ENCODE results near the gene DOK4. TPM values are rescaled to one million over a fixed set of nuclear protein-coding genes. Genes with fewer than 3 reads are reported as not detected.

DOK4 gene
- total RNA-seq, 1 donor from 2014 or later: 6.8 TPM

DNA sequence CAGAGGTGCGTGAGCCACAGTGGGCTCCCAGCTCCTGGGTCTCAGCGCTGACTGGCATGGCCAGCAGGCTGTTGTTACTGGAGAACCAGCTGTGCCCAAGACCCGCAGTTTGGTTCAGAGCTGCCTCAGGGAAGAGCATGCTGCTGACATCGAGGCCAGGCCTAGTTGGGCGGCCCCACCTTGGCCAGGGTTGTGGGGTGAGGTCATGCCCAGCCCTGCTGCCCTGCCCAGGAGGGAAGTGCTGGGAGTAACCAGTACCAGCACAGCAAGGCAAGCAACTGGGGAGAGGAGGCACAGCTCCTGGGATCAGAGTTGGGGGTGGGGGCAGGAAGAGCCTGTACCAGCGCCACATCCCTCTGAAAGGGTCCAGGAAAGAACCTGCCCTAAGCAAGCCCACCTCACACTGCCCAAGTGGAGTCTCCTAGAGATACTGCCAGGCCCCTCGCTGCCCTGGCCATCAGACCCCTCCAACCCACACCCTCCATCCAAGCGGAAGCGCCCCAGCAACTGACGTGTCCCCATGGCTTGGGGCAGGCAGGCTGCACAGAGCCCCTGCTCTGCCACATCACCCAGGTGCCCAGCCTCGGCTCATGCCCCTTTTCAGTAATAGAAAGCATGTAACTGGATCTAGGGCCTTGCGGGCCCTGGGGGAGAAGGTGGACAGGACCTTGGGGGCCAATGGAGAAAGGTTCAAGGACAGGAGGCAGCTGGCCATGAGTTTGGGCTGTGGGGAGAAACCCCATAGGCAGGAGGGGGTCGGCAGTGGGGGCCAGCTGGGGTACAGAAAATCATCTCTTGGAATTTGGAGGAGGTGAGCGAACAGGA is 990 bp downstream of the DOK4 start:
- H3K4me3 ChIP-seq (ENCODE audit: low read length in 3 of 3): peak overlapping the region; percentile 74 to 75 (median 74)
- peaks cover 10 to 20% (median 19%) of the 10 kb centered on the region in 3 donors for H3K4me1 ChIP-seq (ENCODE audit: control insufficient read depth in 3 of 3, insufficient read depth in 3 of 3, low read length in 3 of 3)
- peaks cover 0 to 6% (median 2%) of the 10 kb centered on the region in 3 donors for H3K27me3 ChIP-seq (ENCODE audit: control insufficient read depth in 3 of 3, insufficient read depth in 3 of 3, low read length in 3 of 3)
- no peaks in the 10 kb centered on the region for H3K9me3 ChIP-seq (ENCODE audit: control insufficient read depth in 3 of 3, low read length in 3 of 3)
- H3K9ac ChIP-seq (ENCODE audit: low read depth in 1 of 3, low read length in 3 of 3): peak overlapping the region; percentile 33 to 79 (median 70)
- H3K36me3 ChIP-seq (ENCODE audit: control insufficient read depth in 3 of 3, insufficient read depth in 3 of 3, low read length in 3 of 3): no peaks in the 10 kb centered on the region
- peak overlapping the region; percentile 40 for H3K27ac ChIP-seq (ENCODE audit: low read depth, low read length)

DNA sequence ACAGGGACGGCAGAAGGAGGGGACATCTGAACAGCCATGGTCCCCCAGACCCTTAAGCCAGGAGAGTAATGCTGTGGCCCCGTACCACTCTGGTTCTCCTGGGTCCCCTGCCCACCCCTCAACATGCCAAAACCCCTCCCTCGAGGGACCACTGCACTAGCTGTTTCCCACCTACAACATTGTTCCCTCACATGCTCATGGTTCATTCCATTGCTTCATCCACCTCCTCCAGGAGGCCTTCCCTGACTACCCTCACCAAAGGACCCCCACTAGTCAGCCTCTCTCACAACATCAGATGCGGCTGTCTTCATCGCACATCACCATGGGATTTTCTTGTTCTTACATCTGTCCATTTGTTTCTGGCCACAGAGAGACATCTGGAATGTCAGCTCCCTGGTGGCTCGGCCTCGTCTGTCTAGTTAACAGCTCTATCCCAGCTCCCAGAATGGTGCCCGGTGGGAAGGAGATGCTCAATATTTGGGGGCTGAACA is 1.7 kb downstream of the DOK4 start:
- H3K9me3 ChIP-seq (ENCODE audit: control insufficient read depth in 3 of 3, low read length in 3 of 3): no peaks in the 10 kb centered on the region
- H3K4me3 ChIP-seq (ENCODE audit: low read length in 3 of 3): no peak overlapping the region
- no peak overlapping the region for H3K9ac ChIP-seq (ENCODE audit: low read depth in 1 of 3, low read length in 3 of 3)
- no peaks in the 10 kb centered on the region for H3K36me3 ChIP-seq (ENCODE audit: control insufficient read depth in 3 of 3, insufficient read depth in 3 of 3, low read length in 3 of 3)
- H3K27me3 ChIP-seq (ENCODE audit: control insufficient read depth in 3 of 3, insufficient read depth in 3 of 3, low read length in 3 of 3): peaks cover 0 to 6% (median 3%) of the 10 kb centered on the region in 3 donors
- H3K4me1 ChIP-seq (ENCODE audit: control insufficient read depth in 3 of 3, insufficient read depth in 3 of 3, low read length in 3 of 3): peaks cover 12 to 24% (median 23%) of the 10 kb centered on the region in 3 donors
- H3K27ac ChIP-seq (ENCODE audit: low read depth, low read length): no peak overlapping the region

DNA sequence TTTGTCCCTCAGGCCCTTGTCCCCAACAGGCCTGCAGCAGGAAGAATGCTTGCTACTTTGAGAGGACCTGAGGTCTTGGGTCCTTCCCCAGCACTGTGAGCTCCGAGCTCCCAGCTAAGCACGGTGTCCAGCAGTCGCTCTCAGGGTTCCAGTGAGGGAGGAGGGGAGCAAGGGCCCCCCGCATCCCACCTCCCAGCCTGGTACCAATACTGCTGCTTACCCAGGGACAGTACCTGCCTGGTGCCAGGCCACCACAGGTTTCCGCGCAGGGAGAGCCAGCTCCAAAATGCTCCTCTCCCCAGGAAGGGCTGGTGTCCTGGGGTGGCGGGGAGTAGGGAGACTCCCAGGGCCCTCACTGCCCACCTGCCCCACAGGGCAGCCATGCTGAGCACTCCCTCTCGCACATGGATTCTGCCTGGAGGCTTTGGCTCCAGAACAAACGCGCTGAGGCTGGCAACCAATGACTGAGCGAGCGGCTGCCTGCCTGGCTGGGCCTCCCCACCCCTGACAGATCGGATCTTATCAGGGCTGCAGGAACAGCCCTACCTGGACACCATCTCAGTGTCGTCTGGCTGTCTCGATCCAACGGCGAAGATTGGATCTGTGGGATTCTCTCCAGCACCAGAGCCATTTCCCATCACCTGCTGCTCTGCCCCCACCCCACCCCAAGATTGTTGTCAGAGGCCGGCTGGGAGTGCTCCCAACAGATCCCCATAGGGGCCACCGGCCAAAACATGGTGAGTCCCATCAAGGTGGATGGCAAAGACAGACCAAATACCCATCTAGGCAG is 2.4 kb downstream of the DOK4 start:
- Histone ChIP-seq H3K4me3 (ENCODE audit: low read length in 3 of 3) (no peak overlapping the region), H3K27ac (ENCODE audit: low read depth, low read length) (no peak overlapping the region)

DNA sequence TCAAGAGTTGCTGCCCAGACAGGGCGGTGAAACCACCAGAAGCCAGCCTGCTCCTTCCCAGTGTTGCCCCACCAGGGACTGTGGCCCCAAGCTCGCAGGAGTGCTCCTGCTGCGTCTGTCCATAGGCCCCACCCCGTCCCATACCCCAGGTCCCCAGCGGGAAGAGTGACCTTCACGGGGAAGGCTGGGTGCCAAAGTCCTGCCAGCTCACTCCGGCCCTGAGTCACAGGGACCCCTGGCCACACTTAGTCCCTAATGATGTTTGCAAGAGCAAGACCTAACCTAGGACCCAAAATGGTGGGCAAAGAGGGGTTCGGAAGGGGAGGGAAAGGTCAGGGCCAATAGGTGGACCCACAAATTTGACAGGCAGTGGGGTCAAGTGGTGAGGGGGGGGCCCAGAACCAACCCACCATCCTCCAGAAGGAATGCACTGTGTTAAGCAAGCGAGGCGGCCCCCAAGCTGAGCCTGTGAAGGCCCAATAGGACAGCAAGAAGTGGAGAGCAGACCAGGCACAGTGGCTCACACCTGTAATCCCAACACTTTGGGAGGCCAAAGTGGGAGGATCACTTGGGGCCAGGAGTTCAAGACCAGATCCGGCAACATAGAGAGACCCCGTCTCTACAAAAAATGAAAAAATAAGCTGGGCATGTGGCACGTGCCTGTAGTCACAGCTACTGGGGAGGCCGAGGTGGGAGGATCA is 3.3 kb downstream of the DOK4 start:
- peaks cover 15 to 30% (median 29%) of the 10 kb centered on the region in 3 donors for H3K4me1 ChIP-seq (ENCODE audit: control insufficient read depth in 3 of 3, insufficient read depth in 3 of 3, low read length in 3 of 3)
- H3K4me3 ChIP-seq (ENCODE audit: low read length in 3 of 3): no peak overlapping the region

More for the DNA sequence above, 2.4 kb downstream of the DOK4 start:
- H3K9ac ChIP-seq (ENCODE audit: low read depth in 1 of 3, low read length in 3 of 3): no peak overlapping the region
- no peaks in the 10 kb centered on the region for H3K36me3 ChIP-seq (ENCODE audit: control insufficient read depth in 3 of 3, insufficient read depth in 3 of 3, low read length in 3 of 3)
- H3K4me1 ChIP-seq (ENCODE audit: control insufficient read depth in 3 of 3, insufficient read depth in 3 of 3, low read length in 3 of 3): peaks cover 15 to 28% (median 26%) of the 10 kb centered on the region in 3 donors
- H3K27me3 ChIP-seq (ENCODE audit: control insufficient read depth in 3 of 3, insufficient read depth in 3 of 3, low read length in 3 of 3): peaks cover 0 to 6% (median 6%) of the 10 kb centered on the region in 3 donors
- no peaks in the 10 kb centered on the region for H3K9me3 ChIP-seq (ENCODE audit: control insufficient read depth in 3 of 3, low read length in 3 of 3)

DNA sequence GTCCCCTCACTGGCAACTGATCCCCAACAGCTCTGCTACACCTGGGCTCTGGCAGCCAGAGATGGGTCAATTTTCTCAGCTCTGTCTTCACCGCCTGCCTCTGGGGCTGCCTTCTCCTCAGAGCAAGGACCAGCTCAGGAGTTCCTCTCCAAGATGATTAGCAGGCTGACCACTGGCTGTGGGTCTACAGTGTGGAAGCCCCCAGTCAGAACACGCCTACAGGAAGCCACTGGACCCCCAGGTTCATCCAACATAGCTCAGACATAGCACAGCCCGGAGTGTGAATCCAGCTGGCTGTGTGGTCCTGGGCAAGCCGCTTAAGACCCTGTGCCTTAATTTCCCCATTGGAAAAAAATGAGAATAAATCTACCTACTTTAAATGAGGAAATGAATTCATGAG is 4.9 kb downstream of the DOK4 start:
- Histone ChIP-seq H3K36me3 (ENCODE audit: control insufficient read depth in 3 of 3, insufficient read depth in 3 of 3, low read length in 3 of 3) (no peaks in the 10 kb centered on the region), H3K27ac (ENCODE audit: low read depth, low read length) (no peak overlapping the region), H3K4me1 (ENCODE audit: control insufficient read depth in 3 of 3, insufficient read depth in 3 of 3, low read length in 3 of 3) (peaks cover 9 to 25% (median 21%) of the 10 kb centered on the region in 3 donors), H3K27me3 (ENCODE audit: control insufficient read depth in 3 of 3, insufficient read depth in 3 of 3, low read length in 3 of 3) (peaks cover 0 to 6% (median 6%) of the 10 kb centered on the region in 3 donors), H3K4me3 (ENCODE audit: low read length in 3 of 3) (no peak overlapping the region), H3K9ac (ENCODE audit: low read depth in 1 of 3, low read length in 3 of 3) (no peak overlapping the region), H3K9me3 (ENCODE audit: control insufficient read depth in 3 of 3, low read length in 3 of 3) (no peaks in the 10 kb centered on the region)

More for the DNA sequence above, 3.3 kb downstream of the DOK4 start:
- Histone ChIP-seq H3K9ac (ENCODE audit: low read depth in 1 of 3, low read length in 3 of 3) (no peak overlapping the region), H3K27ac (ENCODE audit: low read depth, low read length) (no peak overlapping the region), H3K9me3 (ENCODE audit: control insufficient read depth in 3 of 3, low read length in 3 of 3) (no peaks in the 10 kb centered on the region), H3K27me3 (ENCODE audit: control insufficient read depth in 3 of 3, insufficient read depth in 3 of 3, low read length in 3 of 3) (peaks cover 0 to 6% (median 6%) of the 10 kb centered on the region in 3 donors), H3K36me3 (ENCODE audit: control insufficient read depth in 3 of 3, insufficient read depth in 3 of 3, low read length in 3 of 3) (no peaks in the 10 kb centered on the region)

DNA sequence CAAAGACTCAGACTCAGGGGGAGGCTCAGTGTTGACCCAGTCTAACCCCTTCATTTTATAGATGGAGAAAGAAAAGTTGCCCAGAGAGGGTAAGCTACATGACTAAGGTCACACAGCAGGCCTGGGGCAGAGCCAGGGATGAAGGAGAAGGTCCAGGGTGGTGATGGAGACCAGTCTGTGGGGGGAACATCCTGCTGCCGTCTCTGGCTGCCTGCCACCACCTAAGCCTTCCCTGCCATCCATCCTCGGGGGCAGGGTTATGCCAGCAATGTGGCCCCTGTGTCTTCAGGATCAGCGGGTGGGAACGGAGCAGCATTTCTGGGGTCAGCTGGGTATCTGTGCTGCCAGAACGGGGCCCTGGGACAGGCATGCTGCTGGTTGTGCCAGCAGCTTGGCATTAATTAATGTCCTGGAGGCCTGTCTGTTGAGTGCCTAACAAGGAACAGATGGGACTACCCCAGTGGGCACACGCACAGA is 5.5 kb downstream of the DOK4 start:
- Histone ChIP-seq H3K27me3 (ENCODE audit: control insufficient read depth in 3 of 3, insufficient read depth in 3 of 3, low read length in 3 of 3) (peaks cover 0 to 6% (median 6%) of the 10 kb centered on the region in 3 donors), H3K9ac (ENCODE audit: low read depth in 1 of 3, low read length in 3 of 3) (no peak overlapping the region), H3K9me3 (ENCODE audit: control insufficient read depth in 3 of 3, low read length in 3 of 3) (no peaks in the 10 kb centered on the region), H3K36me3 (ENCODE audit: control insufficient read depth in 3 of 3, insufficient read depth in 3 of 3, low read length in 3 of 3) (no peaks in the 10 kb centered on the region), H3K4me1 (ENCODE audit: control insufficient read depth in 3 of 3, insufficient read depth in 3 of 3, low read length in 3 of 3) (peaks cover 14 to 26% (median 24%) of the 10 kb centered on the region in 3 donors), H3K4me3 (ENCODE audit: low read length in 3 of 3) (no peak overlapping the region), H3K27ac (ENCODE audit: low read depth, low read length) (no peak overlapping the region)

DNA sequence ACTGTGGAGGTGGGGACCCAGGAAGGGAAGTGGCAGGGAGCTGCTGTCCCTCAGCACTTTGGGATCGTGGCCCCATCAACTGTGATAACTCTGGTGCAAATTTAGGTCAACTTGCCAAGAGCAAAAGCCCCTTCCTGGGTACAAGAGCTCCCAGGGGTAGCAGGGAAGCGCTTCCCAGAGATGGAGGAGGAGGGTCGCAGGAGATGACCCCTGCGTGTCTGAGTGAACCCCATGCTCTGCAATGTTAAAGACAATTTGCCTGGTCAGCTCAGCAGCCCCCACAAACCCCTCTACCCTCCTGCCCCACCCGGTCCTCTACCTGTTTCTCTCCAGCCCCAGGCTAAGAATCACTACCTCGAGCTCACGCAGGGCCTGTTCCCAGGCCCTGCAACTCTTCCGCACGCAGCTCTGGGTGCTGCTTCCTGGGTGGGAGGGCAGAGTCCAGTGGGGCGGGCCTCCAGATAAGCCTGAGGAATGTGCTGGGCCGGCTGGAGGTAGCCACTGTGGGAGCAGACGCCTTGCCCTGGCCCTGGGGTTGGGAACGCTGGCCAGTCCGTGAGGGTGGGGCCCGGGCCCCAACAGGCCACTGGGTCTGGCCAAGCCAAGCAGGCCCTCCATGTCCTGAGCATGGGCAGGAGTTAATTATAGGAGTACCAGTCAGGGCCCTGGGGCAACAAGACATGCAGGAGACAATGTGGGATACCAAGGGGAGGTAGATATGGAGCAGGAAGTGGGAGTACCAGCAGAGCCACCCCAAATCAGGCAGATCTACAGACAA is 6.1 kb downstream of the DOK4 start:
- Histone ChIP-seq H3K9me3 (ENCODE audit: control insufficient read depth in 3 of 3, low read length in 3 of 3) (no peaks in the 10 kb centered on the region), H3K27me3 (ENCODE audit: control insufficient read depth in 3 of 3, insufficient read depth in 3 of 3, low read length in 3 of 3) (peaks cover 0 to 6% (median 6%) of the 10 kb centered on the region in 3 donors), H3K4me1 (ENCODE audit: control insufficient read depth in 3 of 3, insufficient read depth in 3 of 3, low read length in 3 of 3) (peaks cover 14 to 22% (median 18%) of the 10 kb centered on the region in 3 donors), H3K36me3 (ENCODE audit: control insufficient read depth in 3 of 3, insufficient read depth in 3 of 3, low read length in 3 of 3) (no peaks in the 10 kb centered on the region), H3K9ac (ENCODE audit: low read depth in 1 of 3, low read length in 3 of 3) (peak overlapping the region in 2 of 3 donors; percentile 30 to 66), H3K27ac (ENCODE audit: low read depth, low read length) (no peak overlapping the region), H3K4me3 (ENCODE audit: low read length in 3 of 3) (peak overlapping the region; percentile 52 to 66 (median 61))

DNA sequence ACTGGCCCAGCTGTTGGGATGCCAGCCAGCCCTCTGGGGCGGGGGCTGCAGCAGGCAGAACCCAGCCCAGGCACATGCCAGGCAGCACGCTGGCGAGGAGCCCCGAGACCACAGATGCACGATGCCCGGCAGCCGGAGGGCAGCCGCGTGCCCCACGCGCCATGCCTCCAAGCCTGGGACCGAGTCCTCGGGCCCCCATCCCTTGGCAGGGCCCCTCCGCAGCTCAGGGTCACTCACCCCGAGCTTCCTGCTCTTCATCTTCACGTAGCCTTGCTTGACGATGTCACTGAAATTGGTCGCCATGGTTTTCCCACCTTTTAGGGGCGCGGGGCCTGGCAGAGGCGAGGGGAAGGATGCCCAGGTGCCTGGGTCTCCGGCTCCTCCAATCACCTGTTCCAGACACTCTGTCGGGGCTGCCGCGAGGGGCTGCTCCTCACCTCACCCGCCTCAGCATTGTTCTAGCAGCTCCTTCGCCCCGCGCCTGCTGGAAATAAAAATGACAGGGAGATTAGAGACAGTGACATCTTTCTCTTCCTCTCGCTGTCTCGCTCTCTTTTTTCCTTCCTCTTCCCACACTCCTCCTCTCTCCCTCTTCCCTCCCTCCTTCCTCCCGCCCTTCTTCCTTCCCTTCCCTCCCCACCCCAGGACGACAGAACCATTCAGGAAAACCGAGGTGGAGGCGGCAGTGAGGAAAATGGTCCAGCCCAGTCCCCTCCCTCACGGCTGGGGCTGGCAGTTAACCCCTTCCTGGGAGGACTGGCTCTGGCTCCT is 6.9 kb downstream of the DOK4 start:
- H3K27ac ChIP-seq (ENCODE audit: low read depth, low read length): no peak overlapping the region
- peaks cover 0 to 3% (median 0%) of the 10 kb centered on the region in 3 donors for H3K36me3 ChIP-seq (ENCODE audit: control insufficient read depth in 3 of 3, insufficient read depth in 3 of 3, low read length in 3 of 3)
- H3K27me3 ChIP-seq (ENCODE audit: control insufficient read depth in 3 of 3, insufficient read depth in 3 of 3, low read length in 3 of 3): peaks cover 0 to 6% (median 6%) of the 10 kb centered on the region in 3 donors
- peak overlapping the region in 2 of 3 donors; percentile 30 to 66 for H3K9ac ChIP-seq (ENCODE audit: low read depth in 1 of 3, low read length in 3 of 3)
- peak overlapping the region; percentile 52 to 66 (median 61) for H3K4me3 ChIP-seq (ENCODE audit: low read length in 3 of 3)
- no peaks in the 10 kb centered on the region for H3K9me3 ChIP-seq (ENCODE audit: control insufficient read depth in 3 of 3, low read length in 3 of 3)
- H3K4me1 ChIP-seq (ENCODE audit: control insufficient read depth in 3 of 3, insufficient read depth in 3 of 3, low read length in 3 of 3): peaks cover 14 to 18% (median 14%) of the 10 kb centered on the region in 3 donors

Data from skeletal muscle tissue (tissue), 4 donors.